Keratinocyte (primary cell): Measurements from ENCODE around the gene TRIM65. TPM values are rescaled to one million over a fixed set of nuclear protein-coding genes. Genes with fewer than 3 reads are reported as not detected.

Experiments
- DNase-seq: peaks from one replicate; pipeline ENCODE4 v3.0.0-alpha.2; 2011; ENCODE audit warnings: low read depth, missing footprints, low spot score
- FAIRE-seq: peaks from 2 replicates; lab custom pipeline; 2011; peaks lifted over from hg19 to GRCh38; lab: Jason Lieb, UNC
- H2AFZ ChIP-seq: 2 replicates; pipeline ENCODE4 v1.6.0; 2012; ENCODE audit warnings: low read length, control low read depth, inconsistent platforms; ENCODE audit not compliant: control insufficient read depth
- H3K27ac ChIP-seq: 2 replicates; pipeline ENCODE4 v1.5.1; 2011; ENCODE audit warnings: low read length; ENCODE audit not compliant: control insufficient read depth, insufficient read depth
- H3K27me3 ChIP-seq: 3 replicates; pipeline ENCODE4 v1.6.0; 2011; ENCODE audit warnings: low read length; ENCODE audit not compliant: control insufficient read depth, insufficient read depth; ENCODE audit errors: extremely low read depth
- H3K36me3 ChIP-seq, 2 experiments: 2 replicates in 1 of 2; 3 replicates in 1 of 2; pipeline ENCODE4 v1.5.1; 2011; ENCODE audit warnings: low read length in 2 of 2, mild to moderate bottlenecking in 1 of 2; ENCODE audit not compliant: control insufficient read depth in 2 of 2, insufficient read depth in 2 of 2; ENCODE audit errors: extremely low read depth in 1 of 2
- H3K4me1 ChIP-seq: 3 replicates; pipeline ENCODE4 v1.5.1; 2011; ENCODE audit warnings: low read length; ENCODE audit not compliant: control insufficient read depth, insufficient read depth; ENCODE audit errors: extremely low read depth
- H3K4me2 ChIP-seq: 3 replicates; pipeline ENCODE4 v1.6.0; 2011; ENCODE audit warnings: low read depth, low read length; ENCODE audit not compliant: control insufficient read depth, insufficient read depth; ENCODE audit errors: extremely low read depth
- H3K4me3 ChIP-seq, 3 experiments: fragments of 200-600 bp in 1 of 3; sonication (generic) in 1 of 3; 2 replicates in 2 of 3; 3 replicates in 1 of 3; pipeline ENCODE4 v1.5.1; 2011 to 2016; ENCODE audit warnings: low read length in 3 of 3, mild to moderate bottlenecking in 3 of 3, control low read depth in 2 of 3, inconsistent platforms in 1 of 3, low read depth in 1 of 3, mixed read lengths in 1 of 3, mixed run types in 1 of 3, moderate library complexity in 1 of 3; ENCODE audit not compliant: control insufficient read depth in 2 of 3, insufficient read depth in 2 of 3; ENCODE audit errors: extremely low read depth in 1 of 3
- H3K79me2 ChIP-seq: 2 replicates; pipeline ENCODE4 v1.6.0; 2012; ENCODE audit warnings: low read length; ENCODE audit not compliant: control insufficient read depth, insufficient read depth
- H3K9ac ChIP-seq: 3 replicates; pipeline ENCODE4 v1.6.0; 2011; ENCODE audit warnings: low read length; ENCODE audit not compliant: control insufficient read depth, insufficient read depth; ENCODE audit errors: extremely low read depth
- H3K9me1 ChIP-seq: 3 replicates; pipeline ENCODE4 v1.6.0; 2011; ENCODE audit warnings: low read length; ENCODE audit not compliant: control insufficient read depth, insufficient read depth; ENCODE audit errors: extremely low read depth
- H3K9me3 ChIP-seq: 2 replicates; pipeline ENCODE4 v1.5.1; 2012; ENCODE audit warnings: low read depth, low read length; ENCODE audit not compliant: control insufficient read depth
- H4K20me1 ChIP-seq: 3 replicates; pipeline ENCODE4 v1.6.0; 2011; ENCODE audit warnings: low read length; ENCODE audit not compliant: control insufficient read depth, insufficient read depth; ENCODE audit errors: extremely low read depth
- EZH2 ChIP-seq: IDR thresholded peaks from one replicate; pipeline ENCODE4 v1.6.1; 2012; ENCODE audit warnings: inconsistent platforms, mild to moderate bottlenecking, low read length, moderate library complexity
- dilution Hi-C: fragments of 300-500 bp; cut with MboI; formaldehyde crosslinking; loops from one replicate; pipeline ENCODE4 v1.7.0; 2020; ENCODE audit warnings: low sequenced_read_pairs; ENCODE audit not compliant: extremely low pct_ligation_motif_present
- polyA plus RNA-seq, 5 experiments: library from polyadenylated mRNA; depleted of rRNA in 3 of 5; stranded (reverse) in 3 of 5; stranded (forward) in 1 of 5; unstranded in 1 of 5; fragments of >200 nt; gene quantifications; 1 replicate in 1 of 5; 2 replicates in 3 of 5; 3 replicates in 1 of 5; pipeline versions ENCODE4 v1.2.1 to v1.2.3, GENCODE V29; 2011 to 2012; ENCODE audit warnings: missing spikeins in 2 of 5, low read depth in 1 of 5, low replicate concordance in 1 of 5
- TF ChIP-seq, protein P1 (sequence below), 3 experiments: IDR thresholded peaks in 1 of 3; conservative IDR thresholded peaks in 1 of 3; optimal IDR thresholded peaks in 1 of 3; 2 replicates in 2 of 3; 3 replicates in 1 of 3; pipeline versions ENCODE3 to v1.5.1; 2011; ENCODE audit warnings: low read length in 3 of 3, mild to moderate bottlenecking in 3 of 3, moderate library complexity in 2 of 3, control low read depth in 1 of 3, inconsistent platforms in 1 of 3; ENCODE audit not compliant: insufficient read depth in 2 of 3; ENCODE audit errors: extremely low read depth in 1 of 3

TRIM65 gene
- polyA plus RNA-seq, 1 donor (not counting 4 experiments of a cell fraction or from before 2014, with no cell fraction given): 7.8 TPM

- no peak for DNase-seq
- no peak overlapping the region for H3K4me2 ChIP-seq
- H3K9me3 ChIP-seq: no peaks in the 10 kb centered on the region
- H3K9me1 ChIP-seq: no peaks in the 10 kb centered on the region
- no peak for FAIRE-seq
- H3K4me3 ChIP-seq: no peak overlapping the region
- no peaks in the 10 kb centered on the region for H3K27me3 ChIP-seq
- peaks cover 0 to 1% of the 10 kb centered on the region in 2 experiments for H3K36me3 ChIP-seq
- H3K9ac ChIP-seq: no peak overlapping the region
- no peak overlapping the region for H3K27ac ChIP-seq
- TF ChIP-seq, protein P1, sequence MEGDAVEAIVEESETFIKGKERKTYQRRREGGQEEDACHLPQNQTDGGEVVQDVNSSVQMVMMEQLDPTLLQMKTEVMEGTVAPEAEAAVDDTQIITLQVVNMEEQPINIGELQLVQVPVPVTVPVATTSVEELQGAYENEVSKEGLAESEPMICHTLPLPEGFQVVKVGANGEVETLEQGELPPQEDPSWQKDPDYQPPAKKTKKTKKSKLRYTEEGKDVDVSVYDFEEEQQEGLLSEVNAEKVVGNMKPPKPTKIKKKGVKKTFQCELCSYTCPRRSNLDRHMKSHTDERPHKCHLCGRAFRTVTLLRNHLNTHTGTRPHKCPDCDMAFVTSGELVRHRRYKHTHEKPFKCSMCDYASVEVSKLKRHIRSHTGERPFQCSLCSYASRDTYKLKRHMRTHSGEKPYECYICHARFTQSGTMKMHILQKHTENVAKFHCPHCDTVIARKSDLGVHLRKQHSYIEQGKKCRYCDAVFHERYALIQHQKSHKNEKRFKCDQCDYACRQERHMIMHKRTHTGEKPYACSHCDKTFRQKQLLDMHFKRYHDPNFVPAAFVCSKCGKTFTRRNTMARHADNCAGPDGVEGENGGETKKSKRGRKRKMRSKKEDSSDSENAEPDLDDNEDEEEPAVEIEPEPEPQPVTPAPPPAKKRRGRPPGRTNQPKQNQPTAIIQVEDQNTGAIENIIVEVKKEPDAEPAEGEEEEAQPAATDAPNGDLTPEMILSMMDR (optimal IDR thresholded peaks at IDR 0.05 in 1 of 3, IDR thresholded peaks at IDR 0.05 in 1 of 3, conservative IDR thresholded peaks at IDR 0.05 in 1 of 3; ENCODE audit: extremely low read depth in 1 of 3, insufficient read depth in 2 of 3, low read length in 3 of 3): no peak
- no peak for TF ChIP-seq EZH2
- H3K79me2 ChIP-seq: no peaks in the 10 kb centered on the region
- H2AFZ ChIP-seq: no peak overlapping the region
- dilution Hi-C loops: no loop called here
- H4K20me1 ChIP-seq: no peaks in the 10 kb centered on the region
- H3K4me1 ChIP-seq: no peaks in the 10 kb centered on the region
Measured at GRCh38 chr17:75921596-75921995, 24.8 kb upstream of the TRIM65 start.

- no peak overlapping the region for H3K4me3 ChIP-seq
- no peaks in the 10 kb centered on the region for H3K4me1 ChIP-seq
- no peaks in the 10 kb centered on the region for H3K9me3 ChIP-seq
- no peak for FAIRE-seq
- no peaks in the 10 kb centered on the region for H3K9me1 ChIP-seq
- H3K4me2 ChIP-seq: no peak overlapping the region
- no peak overlapping the region for H3K9ac ChIP-seq
- H2AFZ ChIP-seq: no peak overlapping the region
- H3K27ac ChIP-seq: no peak overlapping the region
- no peak for TF ChIP-seq EZH2
- TF ChIP-seq, protein P1 (optimal IDR thresholded peaks at IDR 0.05 in 1 of 3, IDR thresholded peaks at IDR 0.05 in 1 of 3, conservative IDR thresholded peaks at IDR 0.05 in 1 of 3; ENCODE audit: extremely low read depth in 1 of 3, insufficient read depth in 2 of 3, low read length in 3 of 3): no peak
- H4K20me1 ChIP-seq: no peaks in the 10 kb centered on the region
- H3K27me3 ChIP-seq: no peaks in the 10 kb centered on the region
- H3K79me2 ChIP-seq: no peaks in the 10 kb centered on the region
- dilution Hi-C loops: no loop called here
- no peak for DNase-seq
- peaks cover 0 to 4% of the 10 kb centered on the region in 2 experiments for H3K36me3 ChIP-seq
Measured at GRCh38 chr17:75920045-75920560, 23.4 kb upstream of the TRIM65 start.
